Activated T-cell treated with anti-CD3 and anti-CD28 coated beads, Interleukin-2, amount 50 U/mL, for 72 hours (primary cell): ENCODE measurements around the gene ACOT7. TPM values are rescaled to one million over a fixed set of nuclear protein-coding genes. Genes with fewer than 3 reads are reported as not detected.

Experiments used
- ATAC-seq, 2 donors: fragments of 150-1000 bp; cut with Tn5 transposase; replicated peaks in 1 of 2; 2 replicates each; pipeline ENCODE4 v1.10.0; 2021; ENCODE audit warnings: moderate library complexity in 2 of 2, mild to moderate bottlenecking in 1 of 2
- DNase-seq, 2 donors: peaks; one replicate each; pipeline ENCODE4 v3.0.0; 2021 to 2022; ENCODE audit warnings: mixed read lengths in 1 of 2
- H3K27ac Mint-ChIP-seq: one replicate; pipeline ENCODE4 v1.8.0; 2022; ENCODE audit warnings: mild to moderate bottlenecking, moderate library complexity, mixed read lengths
- H3K27me3 Mint-ChIP-seq: one replicate; pipeline ENCODE4 v1.8.0; 2022; ENCODE audit warnings: low read depth, mixed read lengths
- H3K36me3 Mint-ChIP-seq, 2 donors: one replicate each; pipeline ENCODE4 v1.8.0; 2022; ENCODE audit warnings: mixed read lengths in 2 of 2, mild to moderate bottlenecking in 1 of 2; ENCODE audit not compliant: insufficient read depth in 2 of 2
- H3K4me1 Mint-ChIP-seq: one replicate; pipeline ENCODE4 v1.8.0; 2022; ENCODE audit warnings: low read depth, mixed read lengths
- H3K4me3 Mint-ChIP-seq, 2 donors: one replicate each; pipeline ENCODE4 v1.8.0; 2022; ENCODE audit warnings: mild to moderate bottlenecking in 2 of 2, mixed read lengths in 2 of 2, moderate library complexity in 2 of 2
- H3K9me3 Mint-ChIP-seq, 2 donors: one replicate each; pipeline ENCODE4 v1.8.0; 2022; ENCODE audit warnings: mixed read lengths in 2 of 2
- total RNA-seq, 2 donors: library from RNA; stranded (reverse); gene quantifications; one replicate each; pipeline ENCODE4 v1.2.3, GENCODE V29; 2022

The ACOT7 gene
- total RNA-seq, 2 donors from 2014 or later, result 32.1 to 37.6 TPM

GRCh38 chr1:6419397-6419803, 25.8 kb upstream of the ACOT7 start:
- ATAC-seq, result peak in 1 of 2 donors; percentile 7
- peak overlapping the region in 1 of 2 donors; percentile 61 for H3K4me3 Mint-ChIP-seq
- H3K4me1 Mint-ChIP-seq, result peaks cover 24% of the 10 kb centered on the region
- peaks cover 67% of the 10 kb centered on the region for H3K27me3 Mint-ChIP-seq
- peak; percentile 15 to 26 for DNase-seq
- H3K27ac Mint-ChIP-seq, result no peak overlapping the region
- H3K9me3 Mint-ChIP-seq, result no peaks in the 10 kb centered on the region
- H3K36me3 Mint-ChIP-seq, result no peaks in the 10 kb centered on the region

GRCh38 chr1:6418668-6419396, 25.3 kb upstream of the ACOT7 start:
- Mint-ChIP-seq H3K4me3 (peak overlapping the region in 1 of 2 donors; percentile 61), H3K27ac (no peak overlapping the region)
- ATAC-seq, result no peak

GRCh38 chr1:6417961-6418667, 24.5 kb upstream of the ACOT7 start:
- Mint-ChIP-seq H3K4me1 (peaks cover 21% of the 10 kb centered on the region), H3K9me3 (no peaks in the 10 kb centered on the region), H3K36me3 (no peaks in the 10 kb centered on the region), H3K27me3 (peaks cover 65% of the 10 kb centered on the region), H3K4me3 (no peak overlapping the region), H3K27ac (no peak overlapping the region)
- ATAC-seq, result no peak
- no peak for DNase-seq

More at GRCh38 chr1:6418668-6419396, 25.3 kb upstream of the ACOT7 start:
- H3K36me3 Mint-ChIP-seq, result no peaks in the 10 kb centered on the region
- no peaks in the 10 kb centered on the region for H3K9me3 Mint-ChIP-seq
- H3K4me1 Mint-ChIP-seq, result peaks cover 22% of the 10 kb centered on the region
- no peak for DNase-seq
- peaks cover 66% of the 10 kb centered on the region for H3K27me3 Mint-ChIP-seq

GRCh38 chr1:6416906-6417305, 23.3 kb upstream of the ACOT7 start:
- no peak for DNase-seq
- ATAC-seq, result no peak
- Mint-ChIP-seq H3K36me3 (no peaks in the 10 kb centered on the region), H3K4me3 (no peak overlapping the region), H3K27ac (no peak overlapping the region), H3K27me3 (peaks cover 60% of the 10 kb centered on the region), H3K4me1 (peaks cover 21% of the 10 kb centered on the region), H3K9me3 (no peaks in the 10 kb centered on the region)

- ATAC-seq (no peak), DNase-seq (no peak)
- Mint-ChIP-seq H3K36me3 (no peaks in the 10 kb centered on the region), H3K9me3 (no peaks in the 10 kb centered on the region), H3K27me3 (peaks cover 53% of the 10 kb centered on the region), H3K4me1 (peaks cover 21% of the 10 kb centered on the region), H3K4me3 (no peak overlapping the region), H3K27ac (no peak overlapping the region)
Measured at GRCh38 chr1:6416295-6416656, 22.7 kb upstream of the ACOT7 start.

GRCh38 chr1:6414881-6415626, 21.5 kb upstream of the ACOT7 start:
- Mint-ChIP-seq H3K4me3 (peak overlapping the region; percentile 58 to 72), H3K27me3 (peaks cover 49% of the 10 kb centered on the region)
- no peak for ATAC-seq

GRCh38 chr1:6414443-6414844, 20.9 kb upstream of the ACOT7 start:
- peak overlapping the region; percentile 58 to 72 for H3K4me3 Mint-ChIP-seq
- no peaks in the 10 kb centered on the region for H3K36me3 Mint-ChIP-seq
- peak; percentile 61 to 73 for DNase-seq
- peaks cover 49% of the 10 kb centered on the region for H3K27me3 Mint-ChIP-seq
- peaks cover 21% of the 10 kb centered on the region for H3K4me1 Mint-ChIP-seq
- H3K27ac Mint-ChIP-seq, result no peak overlapping the region
- H3K9me3 Mint-ChIP-seq, result no peaks in the 10 kb centered on the region
- ATAC-seq, result peak; percentile 90 to 94

More at GRCh38 chr1:6414881-6415626, 21.5 kb upstream of the ACOT7 start:
- no peak for DNase-seq
- Mint-ChIP-seq H3K27ac (no peak overlapping the region), H3K9me3 (no peaks in the 10 kb centered on the region), H3K4me1 (peaks cover 21% of the 10 kb centered on the region), H3K36me3 (no peaks in the 10 kb centered on the region)

- Mint-ChIP-seq H3K27me3 (peaks cover 45% of the 10 kb centered on the region), H3K4me3 (no peak overlapping the region), H3K9me3 (no peaks in the 10 kb centered on the region), H3K27ac (no peak overlapping the region), H3K36me3 (no peaks in the 10 kb centered on the region), H3K4me1 (peaks cover 21% of the 10 kb centered on the region)
- DNase-seq, result no peak
- no peak for ATAC-seq
Measured at GRCh38 chr1:6412896-6413295, 19.3 kb upstream of the ACOT7 start.

- peaks cover 12% of the 10 kb centered on the region for H3K4me1 Mint-ChIP-seq
- H3K9me3 Mint-ChIP-seq, result no peaks in the 10 kb centered on the region
- ATAC-seq (no peak), DNase-seq (no peak)
- H3K27ac Mint-ChIP-seq, result no peak overlapping the region
- H3K4me3 Mint-ChIP-seq, result no peak overlapping the region
- peaks cover 30% of the 10 kb centered on the region for H3K27me3 Mint-ChIP-seq
- H3K36me3 Mint-ChIP-seq, result no peaks in the 10 kb centered on the region
Measured at GRCh38 chr1:6410248-6410893, 16.8 kb upstream of the ACOT7 start.

GRCh38 chr1:6409733-6410132, 16.2 kb upstream of the ACOT7 start:
- Mint-ChIP-seq H3K9me3 (no peaks in the 10 kb centered on the region), H3K27ac (no peak overlapping the region), H3K4me1 (peaks cover 7% of the 10 kb centered on the region), H3K27me3 (peaks cover 32% of the 10 kb centered on the region), H3K4me3 (no peak overlapping the region), H3K36me3 (no peaks in the 10 kb centered on the region)
- ATAC-seq, result no peak
- DNase-seq, result no peak

- peaks cover 2% of the 10 kb centered on the region for H3K4me1 Mint-ChIP-seq
- H3K27me3 Mint-ChIP-seq, result peaks cover 26% of the 10 kb centered on the region
- H3K36me3 Mint-ChIP-seq, result no peaks in the 10 kb centered on the region
- DNase-seq (no peak), ATAC-seq (no peak)
- no peaks in the 10 kb centered on the region for H3K9me3 Mint-ChIP-seq
- no peak overlapping the region for H3K4me3 Mint-ChIP-seq
- no peak overlapping the region for H3K27ac Mint-ChIP-seq
Measured at GRCh38 chr1:6409053-6409452, 15.5 kb upstream of the ACOT7 start.

- H3K27ac Mint-ChIP-seq, result no peak overlapping the region
- ATAC-seq, result no peak
- no peaks in the 10 kb centered on the region for H3K9me3 Mint-ChIP-seq
- no peak for DNase-seq
- H3K4me3 Mint-ChIP-seq, result no peak overlapping the region
- H3K36me3 Mint-ChIP-seq, result no peaks in the 10 kb centered on the region
- peaks cover 5% of the 10 kb centered on the region for H3K4me1 Mint-ChIP-seq
- H3K27me3 Mint-ChIP-seq, result peaks cover 22% of the 10 kb centered on the region
Measured at GRCh38 chr1:6408023-6408422, 14.5 kb upstream of the ACOT7 start.

- no peaks in the 10 kb centered on the region for H3K9me3 Mint-ChIP-seq
- no peak overlapping the region for H3K27ac Mint-ChIP-seq
- ATAC-seq, result no peak
- no peaks in the 10 kb centered on the region for H3K36me3 Mint-ChIP-seq
- peaks cover 10% of the 10 kb centered on the region for H3K27me3 Mint-ChIP-seq
- DNase-seq, result no peak
- no peak overlapping the region for H3K4me3 Mint-ChIP-seq
- H3K4me1 Mint-ChIP-seq, result peaks cover 5% of the 10 kb centered on the region
Measured at GRCh38 chr1:6401673-6402072, 8.1 kb upstream of the ACOT7 start.
